H1 (cell line): ENCODE data around the gene NAA10. TPM values are rescaled to one million over a fixed set of nuclear protein-coding genes. Genes with fewer than 3 reads are reported as not detected.

Experiments
- JUND ChIP-seq: IDR thresholded peaks from 2 replicates; pipeline ENCODE4 v1.6.1; 2011; ENCODE audit warnings: mild to moderate bottlenecking, improper control_type of control experiment, low read length
- RNF2 ChIP-seq: fragments of 200-900, 300-1000 bp; sonication (generic); IDR thresholded peaks from 2 replicates; pipeline ENCODE4 v1.7.1; 2016; ENCODE audit warnings: borderline replicate concordance, low read depth, mild to moderate bottlenecking, antibody characterized with exemption, low read length; ENCODE audit not compliant: poor library complexity, severe bottlenecking; ENCODE audit errors: missing control alignments
- polyA plus RNA-seq, 7 experiments: library from polyadenylated mRNA; depleted of rRNA in 3 of 7; stranded (reverse) in 5 of 7; unstranded in 2 of 7; fragments of >200 nt in 5 of 7; fragments of 200-250 nt in 2 of 7; gene quantifications; 1 replicate in 5 of 7; 2 replicates in 1 of 7; 4 replicates in 1 of 7; pipeline versions ENCODE4 v1.2.1 to v1.2.3, GENCODE V29; 2011 to 2013; ENCODE audit warnings: missing spikeins in 2 of 7, mixed read lengths in 2 of 7
- total RNA-seq: library from RNA; stranded (reverse); fragmentation: NEBNext Ultra II Directional; extraction: Animal tissue kit (Norgen Biotek cat#: 25700); gene quantifications from 2 replicates; pipeline ENCODE4 v1.2.1, GENCODE V29; 2021

The NAA10 gene
- total and polyA plus RNA-seq, 2 of the 8 experiments (the other 6 are each of a cell fraction or from before 2014, with no cell fraction given), result 80.4 to 98.8 TPM

DNA sequence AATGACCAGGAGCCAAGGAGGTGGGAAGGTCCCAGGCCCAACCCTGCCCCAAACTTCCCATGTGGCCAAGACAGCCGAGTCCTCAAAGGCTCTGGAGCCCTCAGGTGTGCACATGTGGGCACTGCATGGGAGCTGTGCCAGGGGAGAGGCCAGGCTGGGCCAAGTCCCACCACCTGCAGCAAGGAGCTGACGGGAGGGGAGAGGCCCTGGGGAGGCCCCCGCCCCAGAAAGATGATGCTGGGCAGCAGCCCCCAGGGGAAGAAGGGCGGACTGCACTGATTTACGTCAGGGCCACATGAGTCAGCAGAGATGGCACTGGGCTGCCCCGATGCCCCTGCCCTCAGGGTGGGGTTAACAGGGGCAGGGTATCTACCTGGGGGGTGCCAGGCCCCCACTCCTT is 50.2 kb downstream of the NAA10 start (continued):
- TF ChIP-seq JUND (no peak), RNF2 (no peak)
